Mesenchymal stem cell (in vitro differentiated cells and primary cell): ENCODE data around the gene GOLPH3.

Source experiments
- DNase-seq: peaks from one replicate; pipeline ENCODE4 v3.0.0-alpha.2; 2013
- H2AFZ ChIP-seq: one replicate; pipeline ENCODE4 v1.6.1; 2013; ENCODE audit warnings: low read depth, mild to moderate bottlenecking, control low read depth, inconsistent platforms, low read length, moderate library complexity
- H2AK5ac ChIP-seq: 2 replicates; pipeline ENCODE4 v1.6.1; 2013; ENCODE audit warnings: low read length, moderate library complexity, mild to moderate bottlenecking, inconsistent platforms; ENCODE audit not compliant: severe bottlenecking
- H2BK120ac ChIP-seq: one replicate; pipeline ENCODE4 v1.6.1; 2013; ENCODE audit warnings: low read depth, mild to moderate bottlenecking, inconsistent platforms, low read length, moderate library complexity
- H2BK12ac ChIP-seq, 2 experiments: one replicate each; pipeline ENCODE4 v1.6.1; 2013; ENCODE audit warnings: inconsistent platforms in 2 of 2, low read length in 2 of 2, mild to moderate bottlenecking in 2 of 2, moderate library complexity in 2 of 2, control low read depth in 1 of 2
- H2BK15ac ChIP-seq: one replicate; pipeline ENCODE4 v1.6.1; 2013; ENCODE audit warnings: mild to moderate bottlenecking, low read depth, inconsistent platforms; ENCODE audit not compliant: poor library complexity, severe bottlenecking
- H2BK5ac ChIP-seq: 2 replicates; pipeline ENCODE4 v1.6.1; 2013; ENCODE audit warnings: low read depth, mild to moderate bottlenecking, low read length, control low read depth, inconsistent platforms; ENCODE audit not compliant: poor library complexity, severe bottlenecking
- H3K14ac ChIP-seq, 2 experiments: one replicate each; pipeline ENCODE4 v1.6.1; 2013; ENCODE audit warnings: inconsistent platforms in 2 of 2, low read length in 2 of 2, control low read depth in 1 of 2, mild to moderate bottlenecking in 1 of 2, moderate library complexity in 1 of 2
- H3K18ac ChIP-seq, 2 experiments: one replicate each; pipeline ENCODE4 v1.6.1; 2013; ENCODE audit warnings: inconsistent platforms in 2 of 2, low read length in 2 of 2, control low read depth in 1 of 2, low read depth in 1 of 2, mild to moderate bottlenecking in 1 of 2
- H3K23ac ChIP-seq, 2 experiments: one replicate each; pipeline ENCODE4 v1.6.1; 2013; ENCODE audit warnings: inconsistent platforms in 2 of 2, low read length in 2 of 2, mild to moderate bottlenecking in 2 of 2, moderate library complexity in 2 of 2, control low read depth in 1 of 2
- H3K27ac ChIP-seq: 2 replicates; pipeline ENCODE4 v1.5.1; 2013; ENCODE audit warnings: mild to moderate bottlenecking, moderate library complexity, low read length, control low read depth, inconsistent platforms; ENCODE audit not compliant: poor library complexity, severe bottlenecking
- H3K27me3 ChIP-seq, 2 experiments: 2 replicates each; pipeline versions ENCODE4 v1.6.1 to v1.7.0; 2013; ENCODE audit warnings: low read length in 2 of 2, mild to moderate bottlenecking in 2 of 2, moderate library complexity in 2 of 2, control low read depth in 1 of 2, inconsistent platforms in 1 of 2; ENCODE audit not compliant: control insufficient read depth in 1 of 2, insufficient read depth in 1 of 2
- H3K36me3 ChIP-seq, 2 experiments: 2 replicates each; pipeline versions ENCODE4 v1.6.1 to v1.7.0; 2013; ENCODE audit warnings: low read length in 2 of 2, control low read depth in 1 of 2, inconsistent platforms in 1 of 2, low read depth in 1 of 2, mild to moderate bottlenecking in 1 of 2; ENCODE audit not compliant: insufficient read depth in 2 of 2, control insufficient read depth in 1 of 2
- H3K4ac ChIP-seq, 2 experiments: one replicate each; pipeline ENCODE4 v1.6.1; 2013; ENCODE audit warnings: inconsistent platforms in 2 of 2, low read length in 2 of 2, mild to moderate bottlenecking in 2 of 2, moderate library complexity in 2 of 2, control low read depth in 1 of 2, low read depth in 1 of 2
- H3K4me1 ChIP-seq: 2 replicates; pipeline ENCODE4 v1.6.1; 2013; ENCODE audit warnings: low read depth, low read length, control low read depth; ENCODE audit not compliant: control insufficient read depth, insufficient read depth
- H3K4me2 ChIP-seq: 2 replicates; pipeline ENCODE4 v1.6.1; 2013; ENCODE audit warnings: low read length, mild to moderate bottlenecking, inconsistent platforms; ENCODE audit not compliant: poor library complexity, severe bottlenecking
- H3K4me3 ChIP-seq, 2 experiments: 2 replicates each; pipeline versions ENCODE4 v1.5.1 to v1.7.0; 2013; ENCODE audit warnings: low read length in 2 of 2, mild to moderate bottlenecking in 2 of 2, control low read depth in 1 of 2, low read depth in 1 of 2; ENCODE audit not compliant: insufficient read depth in 1 of 2
- H3K79me1 ChIP-seq: replicated peaks from 2 replicates; pipeline ENCODE4 v1.6.1; 2013; ENCODE audit warnings: mild to moderate bottlenecking, control low read depth, low read length, inconsistent platforms; ENCODE audit not compliant: poor library complexity, severe bottlenecking
- H3K9ac ChIP-seq: 2 replicates; pipeline ENCODE4 v1.7.0; 2013; ENCODE audit warnings: mild to moderate bottlenecking, low read length, moderate library complexity
- H3K9me3 ChIP-seq: 2 replicates; pipeline ENCODE4 v1.7.0; 2013; ENCODE audit warnings: mild to moderate bottlenecking, low read length; ENCODE audit not compliant: control insufficient read depth
- H4K8ac ChIP-seq: one replicate; pipeline ENCODE4 v1.6.1; 2013; ENCODE audit warnings: inconsistent platforms, mild to moderate bottlenecking, low read length, moderate library complexity
- H4K91ac ChIP-seq: one replicate; pipeline ENCODE4 v1.6.1; 2013; ENCODE audit warnings: mild to moderate bottlenecking, low read length, inconsistent platforms
- WGBS: methylation state at CpG from one replicate; pipeline ENCODE4 v1.1.7; 2013; ENCODE audit warnings: mixed read lengths; 5-methylcytosine and 5-hydroxymethylcytosine counted together

The GOLPH3 gene

DNA sequence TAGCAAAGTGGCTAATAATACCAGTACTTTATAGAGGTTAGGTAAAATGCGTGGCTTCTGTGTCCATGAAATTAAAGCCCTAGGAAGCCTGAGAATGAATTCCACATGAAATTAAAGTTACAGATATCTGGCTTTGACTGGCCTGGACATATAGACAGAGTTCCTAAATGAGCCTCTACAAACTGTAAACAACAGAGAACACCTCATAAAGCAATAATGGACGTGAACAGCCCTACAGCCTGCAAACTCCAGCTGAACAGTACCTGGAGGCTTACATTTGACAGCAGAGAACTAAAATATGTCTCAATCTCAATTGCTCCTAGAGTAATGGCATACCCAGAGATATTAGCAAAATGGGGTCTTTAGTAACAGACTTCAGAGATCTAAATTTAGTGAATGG lies 28.7 kb downstream of the GOLPH3 start:
- DNase-seq, result no peak
- Histone ChIP-seq H3K36me3 (peaks cover 2 to 7% of the 10 kb centered on the region in 2 experiments), H2BK15ac (no peak overlapping the region), H3K18ac (no peak overlapping the region), H4K8ac (no peak overlapping the region), H3K9me3 (no peaks in the 10 kb centered on the region), H3K27me3 (no peaks in the 10 kb centered on the region), H2AFZ (no peak overlapping the region), H2AK5ac (no peak overlapping the region), H4K91ac (no peak overlapping the region), H3K23ac (no peak overlapping the region), H3K14ac (no peak overlapping the region), H3K4me2 (no peak overlapping the region), H3K27ac (no peak overlapping the region), H3K9ac (no peak overlapping the region), H3K4me1 (no peaks in the 10 kb centered on the region), H3K4ac (no peak overlapping the region), H2BK12ac (no peak overlapping the region), H2BK120ac (no peak overlapping the region), H3K4me3 (no peak overlapping the region), H2BK5ac (no peak overlapping the region), H3K79me1 (no peaks in the 10 kb centered on the region)
- 68% methylated on average over 2 of the region's 2 CpGs for WGBS

DNA sequence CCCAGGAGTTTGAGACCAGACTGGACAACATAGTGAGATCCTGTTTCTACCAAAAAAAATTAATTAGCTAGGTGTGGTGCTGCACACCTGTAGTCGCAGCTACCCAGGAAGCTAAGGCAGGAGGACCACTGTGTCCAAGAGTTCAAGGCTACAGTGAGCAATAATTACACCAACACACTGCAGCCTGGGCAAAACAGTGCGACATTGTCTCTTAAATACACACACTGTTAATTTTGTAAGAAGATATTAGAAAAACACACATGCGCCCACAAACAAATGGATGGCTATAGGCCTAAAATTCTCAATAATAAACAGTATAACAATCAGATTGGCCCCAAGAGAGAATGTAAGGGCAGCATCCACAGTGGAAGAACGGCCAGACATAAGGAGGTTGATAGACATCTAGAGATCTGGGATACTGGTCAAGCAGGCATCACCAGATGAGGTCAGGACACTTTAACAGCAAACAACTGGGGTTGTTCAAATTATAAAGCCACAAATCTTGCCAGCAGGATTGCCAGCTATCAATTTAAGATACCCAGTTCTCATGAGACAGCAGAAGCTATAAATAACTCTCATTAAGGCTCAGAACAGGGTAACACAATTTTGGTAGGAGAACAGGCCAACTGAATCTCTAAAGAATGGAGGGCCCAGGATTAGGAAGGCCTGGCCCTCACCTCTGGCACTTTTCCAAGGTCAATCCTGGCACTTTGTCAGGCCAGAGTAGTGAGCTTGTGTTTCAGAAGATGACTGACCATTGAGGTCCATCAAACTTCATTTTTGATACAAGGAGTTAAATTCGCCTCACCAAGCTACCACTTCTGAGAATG lies 29.5 kb downstream of the GOLPH3 start:
- H2BK5ac ChIP-seq, result no peak overlapping the region
- no peak overlapping the region for H3K14ac ChIP-seq
- H4K91ac ChIP-seq, result no peak overlapping the region
- H3K4ac ChIP-seq, result no peak overlapping the region
- no peaks in the 10 kb centered on the region for H3K4me1 ChIP-seq
- no peak overlapping the region for H2BK15ac ChIP-seq
- peaks cover 2 to 7% of the 10 kb centered on the region in 2 experiments for H3K36me3 ChIP-seq
- H3K79me1 ChIP-seq, result no peaks in the 10 kb centered on the region
- H3K9ac ChIP-seq, result no peak overlapping the region
- no peak overlapping the region for H3K23ac ChIP-seq
- H2BK120ac ChIP-seq, result no peak overlapping the region
- WGBS, result 91% methylated on average over 5 of the region's 5 CpGs
- H4K8ac ChIP-seq, result no peak overlapping the region
- no peak overlapping the region for H3K27ac ChIP-seq
- no peak overlapping the region for H3K4me2 ChIP-seq
- no peaks in the 10 kb centered on the region for H3K9me3 ChIP-seq
- no peak for DNase-seq
- H3K18ac ChIP-seq, result no peak overlapping the region
- H2BK12ac ChIP-seq, result no peak overlapping the region
- no peak overlapping the region for H2AFZ ChIP-seq
- H3K4me3 ChIP-seq, result no peak overlapping the region
- no peaks in the 10 kb centered on the region for H3K27me3 ChIP-seq
- no peak overlapping the region for H2AK5ac ChIP-seq

GRCh38 chr5:32143617-32144377 lies 30.3 kb downstream of the GOLPH3 start:
- 91% methylated on average over 5 of the region's 6 CpGs for WGBS
- no peak overlapping the region for H2BK120ac ChIP-seq

GRCh38 chr5:32138839-32139493 lies 35.2 kb downstream of the GOLPH3 start:
- H3K4me2 ChIP-seq, result no peak overlapping the region
- WGBS, result over 99% methylated on average over 7 of the region's 7 CpGs
- H3K36me3 ChIP-seq, result peaks cover 15 to 32% of the 10 kb centered on the region in 2 experiments

More at GRCh38 chr5:32143617-32144377, 30.3 kb downstream of the GOLPH3 start:
- Histone ChIP-seq H2BK5ac (no peak overlapping the region), H2BK15ac (no peak overlapping the region), H3K4me2 (no peak overlapping the region), H2BK12ac (no peak overlapping the region), H4K8ac (no peak overlapping the region), H3K36me3 (peaks cover 2 to 15% of the 10 kb centered on the region in 2 experiments), H3K4me3 (no peak overlapping the region), H3K14ac (no peak overlapping the region), H3K23ac (no peak overlapping the region), H2AFZ (no peak overlapping the region), H3K27me3 (no peaks in the 10 kb centered on the region), H3K79me1 (no peaks in the 10 kb centered on the region), H2AK5ac (no peak overlapping the region), H4K91ac (no peak overlapping the region), H3K27ac (no peak overlapping the region), H3K4ac (no peak overlapping the region), H3K4me1 (no peaks in the 10 kb centered on the region), H3K9ac (no peak overlapping the region), H3K9me3 (no peaks in the 10 kb centered on the region), H3K18ac (no peak overlapping the region)
- DNase-seq, result no peak

More at GRCh38 chr5:32138839-32139493, 35.2 kb downstream of the GOLPH3 start:
- no peak overlapping the region for H2BK5ac ChIP-seq
- no peak overlapping the region for H2BK15ac ChIP-seq
- H3K27ac ChIP-seq, result no peak overlapping the region
- H2BK120ac ChIP-seq, result no peak overlapping the region
- H4K8ac ChIP-seq, result no peak overlapping the region
- no peak overlapping the region for H4K91ac ChIP-seq
- H3K4me1 ChIP-seq, result no peaks in the 10 kb centered on the region
- H2BK12ac ChIP-seq, result no peak overlapping the region
- no peak overlapping the region for H2AK5ac ChIP-seq
- H3K4ac ChIP-seq, result no peak overlapping the region
- no peak overlapping the region for H3K14ac ChIP-seq
- H3K9ac ChIP-seq, result no peak overlapping the region
- no peak overlapping the region for H2AFZ ChIP-seq
- no peaks in the 10 kb centered on the region for H3K9me3 ChIP-seq
- no peak overlapping the region for H3K18ac ChIP-seq
- no peaks in the 10 kb centered on the region for H3K27me3 ChIP-seq
- H3K23ac ChIP-seq, result no peak overlapping the region
- peaks cover 12% of the 10 kb centered on the region for H3K79me1 ChIP-seq
- H3K4me3 ChIP-seq, result no peak overlapping the region
- no peak for DNase-seq
